Left renal pelvis (tissue), 4 donors: Measurements from ENCODE around the gene WWOX. TPM values are rescaled to one million over a fixed set of nuclear protein-coding genes. Genes with fewer than 3 reads are reported as not detected.
A peak's percentile ranks its signal among the peaks of the same experiment; 100 is the strongest.

ENCODE experiments used
- DNase-seq, 4 donors: peaks; one replicate each; pipeline ENCODE4 v3.0.0-alpha.2; 2013; ENCODE audit warnings: low read depth in 4 of 4, low spot score in 3 of 4
- polyA plus RNA-seq, 4 donors: library from polyadenylated mRNA; unstranded; fragments of 120-200 nt; gene quantifications; one replicate each; pipeline ENCODE4 v1.2.1, GENCODE V29; 2013; ENCODE audit not compliant: insufficient read length in 4 of 4

Gene WWOX
- polyA plus RNA-seq, 4 donors, result 19.6 to 43.2 (median 39.7) TPM

DNA sequence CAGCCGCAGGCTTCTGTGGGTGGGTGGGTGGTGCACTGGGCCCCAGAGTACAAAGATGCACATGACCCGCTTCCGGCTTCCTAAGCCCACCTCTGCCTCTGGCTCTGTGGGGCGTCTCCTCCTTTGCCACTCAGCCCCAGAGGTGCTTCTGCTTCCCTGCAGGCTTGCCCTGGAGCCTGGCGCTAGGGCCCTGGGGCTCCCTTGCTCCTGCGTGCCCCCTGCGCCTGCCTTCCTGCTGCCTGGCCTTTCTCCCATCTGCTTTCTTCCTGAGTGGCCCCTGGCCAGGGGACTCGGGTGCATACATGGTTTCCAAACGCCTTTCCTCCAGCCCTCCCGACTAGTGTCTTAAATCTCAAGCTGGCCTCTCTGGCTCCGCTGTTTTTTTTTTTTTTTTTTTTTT is 3.4 kb downstream of the WWOX start:
- no peak for DNase-seq

DNA sequence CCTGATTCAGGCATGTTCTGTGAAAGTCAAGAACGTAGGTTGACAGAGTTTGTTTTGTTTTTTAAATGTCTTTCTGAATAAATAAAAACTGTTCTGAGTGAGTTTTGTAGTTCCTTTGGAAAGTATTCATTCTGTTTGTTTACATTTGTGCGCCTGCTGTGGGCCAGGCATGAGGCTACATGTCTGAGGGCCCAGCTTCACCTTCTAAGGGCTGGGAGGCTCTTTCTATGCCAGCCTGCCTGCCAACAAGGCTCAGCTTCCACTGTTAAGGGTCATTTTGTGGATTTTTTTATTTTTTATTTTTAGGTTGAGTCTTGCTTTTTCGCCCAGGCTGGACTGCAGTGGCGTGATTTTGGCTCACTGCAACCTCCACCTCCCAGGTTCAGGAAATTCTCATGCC is 6.1 kb downstream of the WWOX start:
- no peak for DNase-seq

DNA sequence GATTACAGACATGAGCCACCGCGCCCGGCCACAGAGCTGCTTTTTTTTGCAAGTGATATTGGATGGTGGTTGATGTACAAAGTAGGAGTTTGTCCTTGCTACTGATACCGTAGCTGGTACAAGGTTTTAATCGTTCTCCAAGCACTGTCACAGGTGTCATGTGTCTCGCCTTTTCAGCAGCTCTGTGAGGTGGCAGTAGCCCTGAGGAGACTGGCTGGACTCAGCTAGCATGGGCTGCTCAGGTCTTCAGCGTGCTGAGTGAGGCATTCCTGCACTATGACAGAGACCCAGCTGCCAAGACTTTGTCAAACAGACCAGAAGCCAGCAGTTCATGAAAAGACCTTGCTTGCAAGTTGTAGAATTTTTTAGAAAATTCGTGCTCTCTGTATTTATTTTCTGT is 7.2 kb downstream of the WWOX start:
- no peak for DNase-seq

DNA sequence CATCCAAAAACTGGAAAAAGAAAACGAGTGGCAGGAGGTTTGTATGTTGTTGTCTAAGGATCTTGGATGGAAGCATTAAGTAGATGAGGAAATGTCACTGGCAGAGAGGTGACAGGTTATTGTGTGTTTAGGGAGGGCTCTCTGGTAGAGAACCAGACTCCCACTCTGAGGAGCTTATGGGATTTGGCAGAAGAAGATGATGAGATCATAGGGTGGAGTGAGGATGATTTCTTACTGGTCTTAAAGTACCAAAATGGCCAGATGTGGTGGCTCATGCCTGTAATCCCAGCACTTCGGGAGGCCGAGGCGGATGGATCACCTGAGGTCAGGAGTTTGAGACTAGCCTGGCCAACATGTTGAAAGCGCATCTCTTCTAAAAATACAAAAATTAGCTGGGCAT is 9.0 kb downstream of the WWOX start:
- no peak for DNase-seq

DNA sequence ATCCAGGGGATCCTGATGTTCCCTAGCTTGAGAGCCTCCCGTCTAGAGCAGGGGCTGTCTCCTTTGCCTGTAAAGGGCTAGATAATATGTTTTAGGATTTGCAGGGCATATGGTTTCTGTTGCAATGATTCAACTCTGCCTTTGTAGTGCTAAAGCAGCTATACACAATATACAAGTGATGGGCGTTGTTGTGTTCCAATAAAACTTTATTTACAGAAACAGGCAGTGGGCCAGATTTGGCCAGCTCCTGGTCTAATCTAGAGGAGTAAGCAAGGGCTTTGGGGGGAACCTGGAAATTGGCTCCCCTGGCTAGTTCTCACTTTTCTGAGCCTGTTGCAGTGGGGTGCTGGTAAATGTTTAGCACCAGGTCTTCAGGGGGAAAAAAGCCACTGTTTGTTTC is 13.8 kb downstream of the WWOX start:
- DNase-seq, result no peak

DNA sequence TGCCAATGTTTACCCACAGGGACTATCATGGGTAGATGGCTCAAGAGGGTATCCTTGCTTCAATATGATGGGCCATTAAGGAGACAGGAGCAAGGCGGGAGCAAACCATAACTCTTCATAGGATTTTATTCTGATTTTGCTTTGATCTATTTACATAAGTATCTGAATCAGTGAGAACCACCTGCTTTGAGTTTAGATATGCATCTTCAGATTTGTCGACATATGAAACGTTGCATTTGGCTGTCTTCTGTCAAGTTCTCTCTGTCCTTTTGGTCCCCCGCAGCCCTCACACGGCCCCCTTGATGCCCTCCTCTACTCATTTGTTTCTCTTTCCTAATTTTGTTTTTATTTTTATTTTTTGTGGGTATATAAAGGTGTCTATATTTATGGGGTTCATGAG is 16.2 kb downstream of the WWOX start:
- DNase-seq, result no peak

DNA sequence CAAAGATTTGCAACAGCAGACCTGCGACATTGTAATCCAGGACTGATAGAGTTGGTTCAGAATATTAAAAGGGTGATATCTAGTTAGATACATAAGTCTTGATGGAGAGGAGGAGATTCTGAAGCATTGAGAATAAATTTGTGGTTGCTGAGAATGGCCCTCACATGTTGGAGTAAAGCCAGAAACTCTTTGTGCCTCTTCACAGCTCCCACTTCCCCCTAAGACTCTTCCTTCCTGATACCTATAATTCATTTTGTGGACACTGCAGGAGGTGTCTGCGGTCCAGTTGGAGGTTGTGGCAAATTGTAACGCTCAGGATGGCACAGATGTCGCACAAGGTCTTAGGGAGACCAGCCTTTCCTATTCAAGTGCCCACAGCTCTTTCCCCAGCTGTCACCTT is 17.5 kb downstream of the WWOX start:
- DNase-seq, result no peak

DNA sequence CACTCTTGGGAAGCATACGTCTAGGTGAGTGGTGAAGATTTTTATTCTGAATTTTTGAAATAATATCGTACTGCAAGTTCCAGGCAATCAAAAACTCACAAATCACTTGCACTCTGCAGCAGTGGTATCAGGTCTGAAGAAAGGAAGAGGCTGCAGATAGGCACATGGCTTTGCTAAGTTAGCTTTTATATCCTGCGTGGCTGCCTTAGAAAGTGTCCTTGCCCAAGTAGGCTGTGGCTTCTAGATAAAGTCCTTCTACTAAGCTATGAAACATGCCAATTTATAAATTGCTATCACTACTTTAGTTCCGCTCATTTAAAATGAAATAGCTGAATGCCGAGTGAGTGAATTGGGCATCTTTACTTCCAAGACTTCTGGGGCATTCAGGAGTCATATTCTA is 17.9 kb downstream of the WWOX start:
- no peak for DNase-seq

DNA sequence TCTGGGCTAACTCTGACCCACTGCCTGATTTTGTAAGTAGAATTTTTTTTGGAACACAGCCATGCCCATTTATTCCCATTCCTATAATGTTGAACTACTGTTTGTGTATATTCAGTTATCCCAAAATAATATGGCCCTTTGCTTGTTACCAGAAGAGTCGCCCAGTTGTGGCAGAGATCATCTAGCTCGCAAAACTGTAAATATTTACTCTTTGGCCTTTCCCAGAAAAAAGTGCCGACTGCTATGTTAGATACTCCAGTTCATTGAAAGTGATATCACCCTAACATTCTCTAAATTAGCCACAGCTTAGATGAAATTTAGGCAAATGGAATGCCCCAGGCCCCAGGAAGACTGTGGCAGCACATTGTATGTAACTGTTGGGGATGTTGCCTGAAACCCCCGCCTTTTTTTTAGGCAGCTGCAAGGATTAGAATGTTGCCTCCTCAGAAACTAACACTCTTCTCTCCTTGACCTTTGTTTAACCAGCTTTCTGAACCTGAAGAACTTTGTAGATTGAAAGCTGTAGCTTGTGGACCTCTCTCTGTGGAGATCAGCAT is 19.1 kb downstream of the WWOX start:
- DNase-seq, result no peak

DNA sequence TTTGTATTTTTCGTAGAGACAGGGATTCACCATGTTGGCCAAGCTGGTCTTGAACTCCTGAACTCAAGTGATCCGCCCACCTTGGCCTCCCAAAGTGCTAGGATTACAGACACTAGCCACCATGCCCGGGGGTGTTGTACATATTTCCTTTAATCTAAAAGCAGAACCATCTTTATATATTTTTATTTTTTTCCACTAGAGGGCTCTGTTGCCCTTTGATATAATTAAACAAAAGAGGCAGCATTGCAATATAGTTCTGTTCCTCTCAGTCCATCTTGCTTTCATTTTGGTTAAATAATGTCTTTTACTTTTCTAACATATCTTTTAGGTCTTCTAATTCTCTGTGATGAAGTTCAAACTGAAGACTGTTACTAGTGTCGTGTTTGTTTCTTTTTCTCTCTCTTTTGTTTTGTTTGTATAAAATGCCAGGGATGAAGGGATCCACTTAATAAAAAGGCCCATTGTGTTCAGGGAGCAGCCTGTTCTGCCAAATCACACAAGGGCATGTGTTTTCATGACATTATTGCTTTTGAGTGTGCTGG is 23.4 kb downstream of the WWOX start:
- peak in 2 of 4 donors; percentile 51 to 52 for DNase-seq

DNA sequence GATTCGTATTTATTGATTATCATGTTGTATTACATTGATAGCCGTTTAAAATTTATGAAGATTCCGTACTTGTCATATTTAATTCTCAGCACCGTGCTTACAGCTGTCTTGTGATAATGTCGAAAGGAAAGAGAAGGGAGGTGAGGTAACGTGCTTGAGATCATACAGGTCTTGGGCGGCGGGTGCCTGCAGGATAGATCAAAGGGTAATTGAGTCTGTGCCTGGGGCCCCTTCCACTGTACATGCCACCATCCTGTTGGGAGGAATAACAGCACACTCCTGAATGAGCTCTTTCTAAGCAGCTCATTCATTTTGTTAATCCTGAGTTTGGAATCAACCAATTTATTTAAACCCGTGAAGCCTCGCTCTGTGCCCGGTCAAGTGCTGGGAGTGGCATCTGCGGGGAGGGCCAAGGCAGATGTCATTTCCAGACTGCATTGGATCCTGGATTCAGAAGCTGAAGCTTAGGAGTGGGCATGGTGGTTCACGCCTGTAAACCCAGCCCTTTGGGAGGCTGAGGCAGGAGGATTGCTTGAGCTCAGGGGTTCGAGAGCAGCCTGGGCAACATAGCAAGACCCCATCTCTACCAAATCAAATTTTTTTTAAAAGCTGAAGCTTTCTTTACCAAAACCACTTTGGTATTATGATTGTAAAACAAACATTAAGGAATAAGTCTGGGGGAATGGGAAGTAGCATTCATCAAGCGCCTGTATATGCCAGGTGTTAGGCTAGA is 25.8 kb downstream of the WWOX start:
- no peak for DNase-seq

DNA sequence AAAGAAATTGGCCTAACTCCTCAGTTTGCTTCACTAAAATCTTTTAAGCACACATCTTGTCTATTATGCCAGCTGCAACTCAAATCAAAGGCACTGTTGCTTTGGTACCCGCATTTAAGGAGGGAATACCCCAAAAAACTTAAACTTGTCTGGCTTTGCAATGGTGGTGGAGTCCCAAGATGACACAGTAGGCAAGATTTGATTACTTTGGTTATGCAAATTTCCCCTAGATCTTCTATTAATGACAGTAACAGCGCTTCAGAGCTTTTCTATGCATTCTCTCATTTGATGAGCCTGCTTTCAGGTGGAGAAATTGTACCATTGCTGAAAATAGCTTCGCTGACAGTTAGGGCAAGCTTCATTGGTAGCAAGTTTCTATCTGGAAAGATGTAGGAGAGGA is 27.2 kb downstream of the WWOX start:
- DNase-seq, result no peak

DNA sequence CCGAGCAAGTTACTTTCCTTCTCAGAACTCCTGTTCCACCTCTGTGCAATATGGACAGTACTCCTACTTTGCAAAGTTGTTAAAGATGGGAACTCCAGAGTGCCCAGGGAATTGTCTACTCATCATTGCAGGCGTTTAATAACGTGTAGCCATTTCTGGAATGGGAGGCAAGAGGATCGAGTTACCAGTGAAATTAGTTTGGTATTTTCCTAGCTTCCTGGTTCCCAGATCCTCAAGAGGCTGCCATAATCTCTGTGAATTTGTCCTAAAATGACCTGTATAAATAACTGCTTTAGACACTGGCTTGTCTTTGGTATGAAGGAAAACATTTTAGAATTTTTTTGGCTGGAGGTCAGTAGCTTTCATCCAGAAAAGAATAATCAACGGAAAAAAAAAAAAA is 27.7 kb downstream of the WWOX start:
- DNase-seq, result no peak

DNA sequence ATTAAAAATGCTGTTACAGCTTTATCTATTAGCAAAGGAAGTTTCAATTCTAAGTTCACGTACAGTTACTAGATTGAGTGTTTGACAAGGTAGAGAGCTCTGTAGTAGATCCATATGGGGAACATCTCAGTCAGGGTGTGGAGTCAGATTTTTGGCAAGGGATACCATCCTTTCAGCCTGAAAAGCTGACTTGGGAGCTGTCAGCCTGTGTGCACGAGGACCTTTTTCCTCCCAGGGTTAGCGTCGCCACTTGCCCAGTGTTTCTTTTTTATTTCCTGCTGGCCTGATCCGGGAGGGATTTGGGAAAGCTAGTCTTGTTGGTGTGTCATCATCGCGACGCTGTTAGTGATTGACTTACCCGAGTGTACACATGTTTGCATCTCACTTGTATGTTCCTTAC is 29.5 kb downstream of the WWOX start:
- DNase-seq, result no peak

DNA sequence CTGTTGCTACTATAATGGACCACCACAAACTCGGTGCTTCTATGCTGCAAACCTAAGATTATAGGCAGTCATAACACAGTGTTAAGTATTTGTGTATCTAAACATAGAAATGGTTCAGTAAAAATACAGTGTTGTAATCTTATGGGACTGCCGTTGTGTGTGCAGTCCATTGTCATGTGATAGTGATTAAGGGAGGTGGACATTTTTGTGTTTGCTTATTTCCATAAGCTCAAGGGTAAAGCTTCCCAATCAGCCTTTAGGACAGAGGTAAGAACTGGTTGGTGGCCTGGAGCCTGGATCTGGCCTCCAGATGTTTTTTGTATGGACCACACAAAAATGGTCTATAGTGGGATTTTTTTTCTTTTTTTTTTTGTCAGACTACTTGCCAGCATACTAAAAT is 29.9 kb downstream of the WWOX start:
- DNase-seq, result no peak

DNA sequence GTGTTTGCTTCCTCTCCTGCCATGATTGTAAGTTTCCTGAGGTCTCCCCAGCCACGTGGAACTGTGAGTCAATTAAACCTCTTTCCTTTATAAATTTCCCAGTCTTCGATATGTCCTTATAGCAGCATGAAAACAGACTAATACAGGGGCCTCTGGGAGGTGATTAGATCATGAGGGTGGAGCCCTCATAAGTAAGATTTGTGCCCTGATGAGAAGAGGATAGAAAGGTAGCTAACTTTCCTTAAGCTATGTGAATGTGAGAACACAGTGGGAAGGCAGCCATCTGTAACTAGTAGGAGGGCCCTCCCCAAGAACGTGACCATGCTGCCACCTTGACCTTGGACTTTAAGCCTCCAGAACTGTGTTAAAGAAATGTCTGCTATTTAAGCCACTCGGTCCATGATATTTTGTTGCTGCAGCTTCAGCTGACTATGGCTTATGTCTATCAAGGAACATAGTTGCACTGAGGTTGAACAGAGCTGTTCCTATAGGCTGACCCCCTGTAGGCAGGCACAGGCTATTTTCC is 30.7 kb downstream of the WWOX start:
- DNase-seq, result no peak

DNA sequence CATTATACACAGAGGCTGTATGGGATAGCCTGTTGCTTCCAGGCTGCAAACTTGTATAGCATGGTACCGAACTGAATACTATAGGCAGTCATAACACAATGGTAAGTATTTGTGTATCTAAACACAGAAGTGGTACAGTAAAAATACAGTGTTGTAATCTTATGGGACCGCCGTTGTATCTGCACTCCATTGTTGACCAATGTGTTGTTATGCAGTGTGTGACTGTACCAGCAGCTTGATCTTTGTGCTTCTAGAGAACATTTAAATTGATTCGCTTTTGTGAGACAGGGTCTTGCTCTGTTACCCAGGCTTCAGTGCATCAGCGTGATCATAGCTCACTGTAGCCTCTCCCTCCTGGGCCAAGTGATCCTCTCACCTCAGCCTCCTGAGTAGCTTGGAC is 31.5 kb downstream of the WWOX start:
- no peak for DNase-seq

DNA sequence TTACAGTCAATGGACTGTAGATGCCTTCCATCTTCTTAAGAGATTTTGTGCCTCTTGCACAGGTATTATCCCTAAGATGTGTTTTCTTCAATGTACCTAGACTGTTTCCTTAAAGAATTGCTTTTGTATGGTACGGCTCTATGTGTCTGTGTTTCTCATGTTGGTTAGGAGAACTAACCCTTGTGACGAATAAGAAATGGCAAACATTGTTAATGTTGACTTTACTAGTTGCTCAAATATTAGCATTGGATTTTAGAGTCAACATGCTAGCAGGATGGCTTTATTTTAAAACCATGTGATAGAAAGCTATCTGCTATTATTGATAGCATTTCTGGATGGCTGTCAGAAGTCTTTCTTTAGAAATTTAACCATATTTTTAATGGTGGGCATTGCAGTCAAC is 34.5 kb downstream of the WWOX start:
- DNase-seq, result no peak

DNA sequence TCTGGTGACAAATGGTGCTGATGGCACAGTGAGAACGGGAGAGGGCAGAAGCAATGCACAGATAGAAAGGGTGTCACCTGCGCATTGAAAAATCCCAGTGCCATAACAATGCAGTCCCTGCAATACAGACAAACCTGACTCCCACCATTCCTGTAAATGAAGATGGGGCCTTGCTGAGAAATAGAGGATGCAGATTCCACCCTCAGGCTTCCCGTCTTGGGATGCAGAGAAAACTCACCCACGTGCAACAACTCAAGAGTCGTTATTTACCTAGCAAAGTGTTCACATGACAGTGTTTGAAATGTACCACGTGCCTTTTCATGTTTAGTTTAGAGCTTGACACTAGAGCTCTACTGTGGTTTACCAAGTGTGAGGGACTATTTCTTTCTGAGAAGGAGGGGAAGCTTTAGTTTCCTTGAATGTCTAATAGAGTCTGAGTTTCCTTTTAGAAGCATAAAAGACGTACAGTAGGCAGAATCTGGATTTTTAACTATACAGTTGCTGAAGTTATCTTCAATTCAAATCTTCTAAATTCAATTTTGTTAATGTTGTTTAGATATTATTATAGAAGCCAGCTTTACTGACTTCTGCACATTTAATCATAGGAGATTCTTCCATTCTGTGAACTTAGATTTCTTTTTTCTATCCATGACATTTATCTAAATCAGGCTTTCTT is 35.6 kb downstream of the WWOX start:
- no peak for DNase-seq

DNA sequence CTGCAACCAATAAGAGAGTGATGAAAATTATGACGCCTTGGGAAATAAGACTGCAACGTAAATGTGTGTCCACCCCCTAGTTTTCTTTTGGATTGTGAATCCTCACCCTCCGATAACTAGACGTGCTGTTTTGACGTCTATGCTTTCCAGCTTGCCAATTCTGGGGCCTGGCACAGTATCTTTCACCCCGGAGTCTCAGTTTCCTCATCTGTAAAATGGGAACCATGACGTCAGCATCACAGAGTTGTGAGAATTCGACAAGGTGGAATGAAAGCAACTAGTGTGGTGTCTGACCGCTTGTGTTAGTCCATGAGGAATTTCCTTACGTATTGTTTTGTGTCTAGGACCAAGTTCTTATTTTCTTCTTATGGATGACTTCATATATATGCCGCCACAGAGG is 37.7 kb downstream of the WWOX start:
- DNase-seq, result no peak

DNA sequence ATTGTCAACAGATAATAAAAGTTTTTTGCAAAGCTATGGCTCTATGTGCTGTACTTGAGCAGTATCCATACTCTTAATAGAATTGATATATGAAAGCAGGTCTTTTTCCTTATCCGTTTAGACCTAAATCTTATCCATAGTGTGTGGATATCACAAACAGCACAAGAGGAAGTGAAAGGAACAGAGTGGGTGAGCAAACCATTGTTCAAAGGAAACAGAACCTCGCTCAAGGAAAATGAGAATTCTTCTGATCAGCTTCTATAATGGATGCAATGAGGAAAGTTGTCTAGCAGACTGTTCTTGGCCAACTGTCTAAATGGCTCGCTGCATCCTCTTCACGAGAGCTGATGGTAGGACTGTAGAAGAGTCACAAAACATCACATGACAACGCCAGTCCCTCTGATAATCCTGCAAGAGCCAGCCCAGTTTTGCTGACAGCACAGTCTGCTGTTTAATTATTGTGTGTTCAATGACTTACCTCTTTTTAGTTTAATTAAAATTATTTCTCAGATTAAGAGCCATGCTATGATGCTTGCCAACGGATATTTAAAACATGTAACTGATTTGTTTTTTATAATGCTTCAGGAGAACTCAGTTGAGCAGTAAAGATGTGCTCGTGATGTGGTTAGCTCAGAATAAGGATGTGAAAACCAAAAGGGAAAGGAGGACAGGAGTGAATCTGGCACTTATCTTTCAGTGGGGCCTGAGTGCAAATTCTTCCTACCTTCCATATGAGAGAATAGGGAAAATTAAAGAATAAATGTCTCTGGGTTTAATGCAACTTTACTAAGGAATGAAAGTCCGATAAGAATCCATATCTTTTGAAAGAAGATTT is 38.5 kb downstream of the WWOX start:
- no peak for DNase-seq
